GM21528 (cell line): ENCODE results near the gene PP2D1.
"Not testable (repeated sequence)": the region's sequence is repeated elsewhere in the genome, so short reads cannot be mapped to it uniquely, and the experiment has no call there.

ENCODE experiments used
- ATAC-seq: cut with Tn5 transposase; IDR thresholded peaks from one replicate; pipeline ENCODE4 v1.9.1; 2021; ENCODE audit warnings: mild to moderate bottlenecking, moderate library complexity; ENCODE audit not compliant: unreplicated experiment, low FRiP score

Gene PP2D1

GRCh38 chr3:19994796-19995195 lies 17.3 kb downstream of the PP2D1 start:
- no peak for ATAC-seq

- not testable (repeated sequence) for ATAC-seq
Observed at GRCh38 chr3:19988904-19989303, 23.2 kb downstream of the PP2D1 start.

GRCh38 chr3:19972054-19972453 lies 40.0 kb downstream of the PP2D1 start:
- no peak for ATAC-seq

- no peak for ATAC-seq
Observed at GRCh38 chr3:19970327-19970726, 41.7 kb downstream of the PP2D1 start.

- no peak for ATAC-seq
Observed at GRCh38 chr3:19967812-19968211, 44.3 kb downstream of the PP2D1 start.

- ATAC-seq, result no peak
Observed at GRCh38 chr3:19967208-19967607, 44.9 kb downstream of the PP2D1 start.

GRCh38 chr3:19961960-19962359 lies 50.1 kb downstream of the PP2D1 start:
- no peak for ATAC-seq

GRCh38 chr3:19960696-19961095 lies 51.4 kb downstream of the PP2D1 start:
- no peak for ATAC-seq

GRCh38 chr3:19959505-19959904 lies 52.6 kb downstream of the PP2D1 start:
- no peak for ATAC-seq

- ATAC-seq, result not testable (repeated sequence)
Observed at GRCh38 chr3:19957354-19957753, 54.7 kb downstream of the PP2D1 start.

- no peak for ATAC-seq
Observed at GRCh38 chr3:19954676-19955075, 57.4 kb downstream of the PP2D1 start.

- ATAC-seq, result no peak
Observed at GRCh38 chr3:19950316-19950715, 61.7 kb downstream of the PP2D1 start.

- ATAC-seq, result no peak
Observed at GRCh38 chr3:19948226-19948591, 63.9 kb downstream of the PP2D1 start.

- peak; percentile 23 for ATAC-seq
Observed at GRCh38 chr3:19947549-19948225, 64.4 kb downstream of the PP2D1 start.

GRCh38 chr3:19946832-19947548 lies 65.1 kb downstream of the PP2D1 start, which contains the start of gene RAB5A:
RAB5A (plus strand) TSS chr3:19947097; CDS start chr3:19950899, 3,802 bp downstream.
- peak; percentile 97 for ATAC-seq

- peak; percentile 15 for ATAC-seq
Observed at GRCh38 chr3:19945969-19946831, 65.9 kb downstream of the PP2D1 start.

- no peak for ATAC-seq
Observed at GRCh38 chr3:19945534-19945933, 66.5 kb downstream of the PP2D1 start.

GRCh38 chr3:19940643-19941042 lies 71.4 kb downstream of the PP2D1 start:
- no peak for ATAC-seq

- ATAC-seq, result no peak
Observed at GRCh38 chr3:19938295-19938627, 73.8 kb downstream of the PP2D1 start.

GRCh38 chr3:19937459-19938294 lies 74.4 kb downstream of the PP2D1 start:
- ATAC-seq, result no peak
